HG02678 (cell line): ENCODE results near the gene CA12.

Source experiments
- ATAC-seq: cut with Tn5 transposase; IDR thresholded peaks from one replicate; pipeline ENCODE4 v1.9.1; 2021; ENCODE audit warnings: mild to moderate bottlenecking, moderate library complexity; ENCODE audit not compliant: unreplicated experiment

The CA12 gene

DNA sequence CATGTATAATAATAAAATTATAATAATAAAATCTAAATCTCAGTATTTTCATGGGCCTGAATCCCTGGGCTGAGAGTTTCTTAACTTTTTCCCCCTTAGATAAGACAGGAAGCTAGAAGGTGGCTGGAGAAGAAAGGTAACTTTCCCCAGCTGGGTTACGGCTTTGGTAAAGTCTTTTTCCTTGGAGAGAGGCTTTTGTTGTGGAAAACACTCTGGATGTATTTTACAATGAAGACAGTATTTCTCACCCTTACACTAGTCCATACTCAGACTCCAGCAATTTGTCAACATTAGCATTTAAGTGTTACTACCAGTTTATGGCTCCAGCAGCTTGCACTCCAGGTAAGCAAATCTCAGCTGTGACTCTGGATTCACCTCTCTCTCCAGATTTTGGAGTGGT lies 69.4 kb downstream of the CA12 start:
- ATAC-seq, result no peak

DNA sequence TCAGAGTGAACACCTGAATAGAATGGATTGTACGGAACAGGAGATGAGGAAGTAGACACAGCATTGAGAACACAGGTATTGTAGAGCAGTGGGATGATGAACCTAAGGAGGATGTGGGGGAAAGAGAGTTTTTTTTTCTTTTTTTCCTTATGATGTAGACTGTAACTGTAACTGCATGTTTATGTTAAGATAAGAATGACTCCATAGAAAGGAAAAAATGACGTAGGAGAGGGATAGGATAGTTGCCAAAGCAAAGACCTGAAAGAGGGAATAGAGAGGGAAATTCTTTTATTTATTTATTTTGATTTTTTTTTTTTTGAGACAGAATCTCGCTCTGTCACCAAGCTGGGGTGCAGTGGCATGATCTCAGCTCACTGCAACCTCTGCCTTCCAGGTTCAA lies 71.0 kb downstream of the CA12 start:
- ATAC-seq, result no peak

DNA sequence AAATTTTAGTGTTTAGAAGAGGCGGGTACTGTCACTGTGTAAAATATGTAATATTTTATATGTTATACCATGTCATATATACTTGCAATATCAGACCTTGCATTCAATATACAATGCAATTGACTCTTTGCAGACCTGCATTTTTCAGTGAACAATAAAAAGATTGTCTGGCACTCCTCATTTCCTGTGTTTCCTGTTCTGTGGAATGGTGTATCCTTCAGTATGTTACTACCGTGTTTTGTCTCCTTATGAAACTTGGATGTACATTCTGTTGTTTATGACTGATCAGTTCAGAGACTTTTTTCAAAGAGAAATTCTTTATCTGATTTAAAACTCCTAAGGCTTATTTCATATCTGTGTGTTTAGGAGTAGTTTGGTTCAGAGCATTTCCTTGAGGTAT lies 72.7 kb downstream of the CA12 start:
- no peak for ATAC-seq

DNA sequence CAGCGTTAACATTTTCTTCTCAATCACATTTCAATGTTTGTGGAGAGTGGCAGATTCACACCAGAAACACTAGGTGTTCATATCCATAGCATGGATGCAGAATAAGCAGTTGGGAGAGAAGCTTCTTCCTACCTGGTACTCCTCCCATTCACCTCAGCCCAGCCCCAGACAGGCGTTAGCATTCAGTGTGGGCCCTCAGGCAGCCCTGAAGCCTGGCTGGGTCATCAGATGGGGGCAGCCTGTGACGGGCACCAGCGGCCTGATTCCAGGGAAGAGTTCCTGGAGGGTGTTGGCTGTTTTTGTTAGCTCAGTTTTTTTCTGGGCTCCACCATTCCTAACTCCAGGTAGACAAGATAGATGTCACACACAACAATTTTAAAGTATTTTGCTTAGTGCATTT lies 73.2 kb downstream of the CA12 start:
- ATAC-seq, result no peak

DNA sequence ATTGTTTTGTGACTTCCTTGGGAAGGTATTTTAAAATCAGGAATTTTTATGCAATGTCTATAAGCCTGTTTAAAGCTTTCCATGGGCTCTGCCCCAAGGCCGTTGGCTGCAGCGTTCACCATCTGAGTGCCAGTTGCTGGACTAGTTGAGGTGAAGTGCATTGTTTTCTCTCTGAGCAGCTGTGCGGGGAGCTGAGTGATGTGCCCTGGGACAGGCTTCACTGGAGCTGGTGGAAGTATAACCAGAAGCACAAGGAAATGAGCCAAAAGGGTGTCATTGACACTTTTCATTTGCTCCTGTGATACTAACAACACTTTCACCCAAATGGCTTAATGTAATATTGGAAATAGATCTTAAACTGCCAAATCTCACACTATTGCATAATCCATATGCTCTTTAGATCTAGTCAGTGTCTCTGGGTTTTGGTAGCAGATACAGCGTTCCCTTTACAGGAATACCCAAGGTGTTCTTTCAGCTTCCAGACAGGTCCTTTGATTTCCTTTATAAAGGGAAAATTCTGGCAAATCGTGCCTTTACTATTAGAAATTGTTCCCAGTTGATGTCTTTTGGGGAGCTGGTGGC lies 75.1 kb downstream of the CA12 start:
- ATAC-seq, result no peak

DNA sequence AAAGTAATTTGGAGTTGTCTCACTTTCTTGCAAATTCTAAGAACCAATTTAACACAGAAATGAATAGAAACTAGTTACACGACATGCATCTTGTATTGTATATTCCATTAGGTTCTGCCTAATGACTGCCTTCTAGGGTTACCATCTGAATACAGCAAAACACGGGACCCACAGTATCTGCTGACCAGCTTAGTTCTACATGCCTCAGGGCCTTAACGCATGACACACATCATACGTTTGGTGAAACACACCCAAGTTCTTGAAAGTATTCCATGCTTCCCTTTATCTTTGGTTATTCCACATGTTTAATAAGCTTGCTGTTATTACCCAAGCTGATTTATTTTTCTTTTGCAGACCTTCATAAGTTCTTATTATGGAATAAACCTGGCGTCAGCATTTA lies 76.4 kb downstream of the CA12 start:
- no peak for ATAC-seq

DNA sequence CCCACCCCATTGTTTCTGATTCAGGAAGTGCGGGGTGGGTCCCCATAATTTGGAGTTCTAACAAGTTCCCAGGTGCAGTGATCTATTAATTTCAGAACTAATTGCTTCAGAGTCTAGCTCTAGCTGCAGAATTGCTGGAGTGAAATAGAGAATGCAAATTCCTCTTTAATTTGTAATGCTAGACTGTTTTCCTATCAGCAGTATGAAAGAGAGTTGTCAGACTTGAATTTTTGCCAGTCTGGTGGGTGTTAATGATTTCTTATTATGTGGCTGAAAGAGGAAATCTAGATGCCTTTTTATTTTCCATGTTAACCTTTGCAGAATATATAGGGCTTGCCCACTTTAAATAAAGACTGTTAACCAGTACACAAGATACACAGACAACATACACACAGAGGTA lies 80.6 kb downstream of the CA12 start:
- ATAC-seq, result no peak

DNA sequence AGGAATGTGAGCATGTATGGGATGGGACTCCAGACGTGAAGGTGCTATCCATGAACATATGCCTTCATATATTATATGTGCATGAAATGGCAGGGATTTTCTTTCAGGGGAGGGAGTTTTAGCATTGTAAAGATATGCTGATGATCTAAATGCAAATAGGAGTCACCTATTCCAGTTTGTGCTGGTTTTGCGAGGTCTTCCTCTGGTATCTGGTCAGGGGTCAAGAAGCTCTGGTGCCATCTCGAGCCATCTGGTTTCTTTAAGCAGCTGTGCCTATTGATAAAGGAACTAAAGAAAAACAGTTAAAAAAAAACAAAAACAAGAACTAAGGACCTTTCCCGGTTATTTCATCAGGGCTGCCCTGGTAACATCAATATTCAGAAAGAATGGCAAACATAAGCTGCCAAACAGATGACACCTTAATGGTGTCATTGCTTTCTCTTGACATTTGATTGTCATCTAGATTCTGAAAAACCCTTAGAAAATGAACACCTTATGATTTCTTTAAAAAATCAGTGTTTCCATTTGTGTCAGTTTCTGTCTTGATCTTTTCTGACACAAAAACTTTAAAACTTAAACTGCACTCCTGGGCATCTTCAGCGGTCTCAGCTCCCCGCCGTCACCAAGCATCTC lies 81.6 kb downstream of the CA12 start:
- no peak for ATAC-seq

DNA sequence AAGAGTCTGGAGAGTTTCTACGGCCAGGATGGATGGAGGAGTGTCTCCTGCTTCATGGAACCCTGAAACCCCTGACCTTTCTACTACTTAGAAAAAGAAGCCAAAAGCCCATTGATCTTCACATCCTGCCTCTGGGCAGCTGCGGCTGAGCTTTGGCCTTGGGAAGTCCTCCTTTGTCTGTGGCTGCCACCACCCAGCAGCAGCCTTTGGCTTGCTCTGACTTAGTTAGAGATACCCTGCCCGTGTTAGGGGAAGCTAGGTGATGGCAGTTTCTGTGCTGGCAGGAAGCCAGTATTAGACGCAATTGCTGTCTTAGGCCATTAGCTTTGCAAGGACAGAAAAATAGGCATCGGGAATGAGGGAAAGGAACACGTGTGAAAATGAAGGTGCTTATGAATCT lies 85.5 kb downstream of the CA12 start:
- no peak for ATAC-seq

DNA sequence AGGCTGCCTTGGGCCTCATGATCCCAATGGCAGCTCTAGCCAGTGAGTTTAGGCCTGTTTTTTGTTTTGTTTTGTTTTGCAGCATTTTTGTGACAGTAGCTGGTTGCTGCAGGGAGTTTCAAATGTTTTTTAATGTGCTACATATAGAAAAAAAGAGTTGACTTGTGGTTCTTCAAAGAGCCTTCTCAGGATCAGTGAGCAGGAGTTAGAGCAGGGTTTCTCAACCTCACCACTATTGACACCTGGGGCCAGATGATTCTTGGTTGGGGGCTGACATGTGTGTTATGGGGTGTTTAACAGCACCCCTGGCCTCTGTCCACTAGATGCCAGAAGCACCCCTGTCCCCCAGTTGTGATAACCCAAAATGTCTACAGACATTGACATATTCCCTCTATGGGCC lies 86.3 kb downstream of the CA12 start:
- ATAC-seq, result no peak

DNA sequence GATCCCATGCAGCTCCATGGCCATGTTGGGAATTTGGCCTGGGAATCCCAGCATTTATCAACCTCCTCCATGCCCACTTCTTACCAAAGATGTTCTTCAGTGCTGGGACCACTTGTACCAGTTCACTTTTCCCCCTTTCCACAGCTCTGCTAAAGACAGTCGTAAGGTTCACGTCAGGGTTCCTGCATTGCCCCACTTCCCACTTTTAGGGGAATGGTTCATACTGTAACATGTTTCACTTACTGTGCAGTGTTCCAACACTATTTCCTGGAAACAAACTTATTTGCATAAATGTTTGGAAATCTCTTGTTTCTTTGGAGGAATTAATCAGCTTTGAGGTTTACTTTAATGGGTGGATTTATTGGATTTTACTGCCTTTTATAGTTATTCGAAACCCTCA lies 87.3 kb downstream of the CA12 start:
- ATAC-seq, result no peak

DNA sequence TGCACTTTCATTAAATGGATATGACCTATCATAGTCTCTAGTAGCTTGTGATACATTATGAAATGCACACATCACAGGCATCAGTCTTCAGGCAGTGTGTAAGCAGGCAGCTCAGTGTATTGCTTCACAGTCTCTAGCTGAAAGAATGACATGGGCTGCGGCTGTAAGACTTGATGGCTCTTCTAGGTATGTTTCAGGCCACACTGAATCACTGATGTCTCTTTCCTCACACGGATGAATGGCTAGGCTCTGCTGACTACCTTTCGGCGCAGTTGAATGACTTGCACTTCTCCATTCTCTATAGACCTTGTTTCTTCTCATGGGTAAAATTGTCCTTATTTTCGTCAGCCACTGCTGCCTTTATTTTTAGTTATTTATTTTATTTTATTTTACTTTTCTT lies 88.9 kb downstream of the CA12 start:
- ATAC-seq, result no peak

DNA sequence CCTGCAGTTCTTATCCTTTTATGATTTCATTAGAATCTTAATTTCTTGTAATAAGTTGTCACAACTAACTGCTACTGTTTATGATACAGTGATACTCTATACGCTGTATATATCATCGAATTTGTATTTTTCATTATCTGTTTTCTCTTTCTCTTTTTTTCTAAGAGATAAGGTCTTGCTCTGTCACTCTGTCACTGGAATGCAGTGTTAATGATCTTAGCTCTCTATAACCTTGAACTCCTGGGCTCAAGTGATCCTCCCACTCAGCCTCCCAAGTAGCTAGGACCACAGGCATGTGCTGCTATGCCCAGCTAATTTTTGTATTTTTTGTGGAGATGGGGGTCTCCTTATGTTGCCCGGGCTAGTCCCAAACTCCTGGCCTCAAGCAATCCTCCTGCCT lies 89.4 kb downstream of the CA12 start:
- no peak for ATAC-seq

DNA sequence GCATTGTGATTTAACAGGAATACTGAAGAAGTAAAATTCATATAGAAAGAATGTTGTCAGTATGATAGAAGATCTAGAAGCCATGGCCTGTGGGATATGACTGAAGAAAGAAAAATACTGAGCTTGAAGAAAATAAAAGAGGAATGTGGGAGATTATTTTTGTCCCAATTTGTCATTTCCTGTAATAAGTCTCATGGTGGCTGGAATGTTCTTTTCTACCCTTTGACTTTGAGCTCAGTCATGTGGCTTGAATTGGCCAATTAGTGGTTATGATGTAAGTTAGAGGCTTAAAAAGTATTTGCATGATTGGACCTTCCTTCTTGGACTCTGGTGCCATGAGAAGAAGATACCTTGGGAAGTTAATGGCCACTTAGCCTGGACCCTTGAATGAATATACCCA lies 90.1 kb downstream of the CA12 start:
- ATAC-seq, result no peak

DNA sequence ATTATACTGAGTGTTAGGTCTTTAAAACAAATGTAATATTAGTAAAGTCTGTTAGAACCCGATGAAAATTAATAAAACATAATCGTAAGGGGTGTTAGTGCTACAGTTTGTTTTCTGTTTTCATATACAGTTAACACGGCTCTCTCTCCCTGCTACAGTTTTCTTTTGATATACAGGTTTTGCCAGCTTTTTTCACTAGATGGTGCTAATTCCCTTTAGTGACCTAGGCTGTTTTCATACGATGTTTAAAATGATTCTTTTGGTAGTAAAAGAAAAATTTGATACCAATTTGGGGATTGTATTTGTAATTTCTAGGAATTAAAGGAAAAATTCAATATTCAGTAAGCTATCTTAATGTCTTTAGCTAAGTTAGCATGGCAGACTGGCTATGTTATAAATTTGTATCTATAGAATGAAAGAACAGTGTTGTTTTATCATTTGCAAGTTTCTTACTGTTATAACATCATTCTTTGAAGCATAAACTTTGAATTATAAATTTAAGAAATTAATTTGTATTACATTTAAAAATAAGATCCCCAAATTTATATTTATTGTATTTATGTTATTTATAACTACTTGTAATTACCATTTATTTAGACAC lies 92.8 kb downstream of the CA12 start:
- no peak for ATAC-seq

DNA sequence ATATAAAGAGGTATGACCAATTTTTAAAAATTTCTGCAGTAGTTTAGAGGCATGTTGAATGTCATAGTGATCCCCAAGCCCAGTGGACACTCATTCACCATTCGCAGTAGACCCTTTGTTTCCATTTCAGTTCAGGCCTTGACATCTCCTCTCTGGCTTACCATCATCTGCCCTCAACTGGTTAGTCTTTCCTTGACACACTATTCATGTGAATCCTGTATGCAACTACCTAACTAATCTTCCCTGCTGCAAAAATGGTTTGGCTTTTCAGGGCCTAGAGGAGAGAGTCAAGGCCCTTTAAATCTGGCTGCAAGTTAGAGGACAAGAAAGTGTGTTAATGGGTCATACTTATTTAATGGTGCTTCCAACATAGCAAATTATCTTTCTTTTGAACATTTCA lies 93.3 kb downstream of the CA12 start:
- ATAC-seq, result no peak

DNA sequence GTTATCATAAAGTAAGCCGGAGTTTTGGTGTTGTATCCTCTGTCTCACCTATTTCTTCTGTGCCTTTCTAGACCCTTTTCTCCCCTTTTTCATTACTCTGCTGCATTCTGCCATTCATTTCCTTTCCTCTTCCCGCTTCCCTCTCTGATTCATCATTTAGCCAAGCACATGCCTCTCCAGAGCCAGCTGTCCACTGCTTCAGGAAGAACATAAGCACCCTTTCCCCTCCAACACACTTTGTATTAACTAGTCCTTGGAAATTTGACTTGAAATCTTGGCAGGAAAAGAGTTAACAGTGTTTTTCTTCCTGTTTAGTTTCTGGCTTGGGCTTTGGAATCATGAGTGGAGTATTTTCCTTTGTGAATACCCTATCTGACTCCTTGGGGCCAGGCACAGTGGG lies 94.5 kb downstream of the CA12 start:
- ATAC-seq, result no peak

DNA sequence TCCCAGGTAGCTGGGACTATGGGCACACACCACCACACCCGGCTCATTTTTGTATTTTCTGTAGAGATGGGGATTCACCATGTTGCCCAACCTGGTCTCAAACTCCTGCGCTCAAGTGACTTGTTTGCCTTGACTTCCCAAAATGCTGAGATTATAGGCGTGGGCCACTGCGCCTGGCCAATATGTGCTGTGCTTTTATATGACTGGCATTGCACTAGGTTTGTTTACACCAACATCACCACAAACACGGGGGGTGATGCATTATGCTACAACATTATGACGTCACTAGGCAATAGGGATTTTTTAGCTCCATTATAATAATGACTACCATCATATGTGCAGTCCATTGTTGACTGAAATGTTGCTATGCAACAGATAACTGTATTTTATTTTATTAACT lies 97.3 kb downstream of the CA12 start:
- no peak for ATAC-seq

DNA sequence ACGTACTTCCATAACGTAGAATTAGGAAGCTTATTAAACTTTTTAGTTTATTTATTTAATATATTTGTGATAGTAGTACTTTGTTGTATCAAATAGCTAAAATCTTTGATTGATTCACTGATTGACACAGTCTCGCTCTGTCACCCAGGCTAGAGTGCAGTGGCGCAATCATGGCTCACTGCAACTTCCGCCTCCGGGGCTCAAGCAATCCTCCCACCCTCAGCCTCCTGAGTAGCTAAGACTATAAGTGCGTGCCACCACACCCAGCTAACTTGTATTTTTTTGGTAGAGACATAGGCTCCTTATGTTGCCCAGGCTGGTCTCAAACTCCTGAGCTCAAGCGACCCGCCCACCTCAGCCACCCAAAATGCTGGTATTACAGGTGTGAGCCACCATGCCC lies 98.5 kb downstream of the CA12 start:
- no peak for ATAC-seq

DNA sequence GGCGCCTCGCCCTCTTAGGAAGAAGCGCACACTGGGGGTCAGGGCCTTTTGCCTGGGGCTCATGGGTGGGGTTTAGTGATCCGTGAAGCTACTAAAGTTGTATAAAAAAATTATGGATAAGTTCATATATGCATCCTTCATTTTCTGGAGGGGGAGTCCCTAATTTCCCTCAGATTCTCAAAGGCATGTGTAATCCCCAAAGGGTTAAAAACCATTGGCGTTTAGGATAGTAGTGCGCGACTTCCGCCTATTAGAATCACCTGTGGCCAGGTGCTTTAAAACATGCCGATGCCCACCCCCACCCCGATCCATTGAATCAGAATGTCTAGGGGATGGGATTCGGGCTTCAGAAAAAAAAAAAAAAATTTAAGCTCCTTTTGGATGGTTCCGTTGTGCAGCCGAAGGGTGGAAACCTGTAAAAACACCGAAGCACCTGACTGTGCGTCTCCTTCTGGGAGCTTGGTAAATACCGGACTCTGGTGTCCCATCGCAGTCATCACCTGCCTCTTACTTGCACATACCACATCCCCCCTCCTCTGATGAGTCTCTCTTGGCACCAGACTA lies 103.7 kb downstream of the CA12 start:
- ATAC-seq, result peak; percentile 23

DNA sequence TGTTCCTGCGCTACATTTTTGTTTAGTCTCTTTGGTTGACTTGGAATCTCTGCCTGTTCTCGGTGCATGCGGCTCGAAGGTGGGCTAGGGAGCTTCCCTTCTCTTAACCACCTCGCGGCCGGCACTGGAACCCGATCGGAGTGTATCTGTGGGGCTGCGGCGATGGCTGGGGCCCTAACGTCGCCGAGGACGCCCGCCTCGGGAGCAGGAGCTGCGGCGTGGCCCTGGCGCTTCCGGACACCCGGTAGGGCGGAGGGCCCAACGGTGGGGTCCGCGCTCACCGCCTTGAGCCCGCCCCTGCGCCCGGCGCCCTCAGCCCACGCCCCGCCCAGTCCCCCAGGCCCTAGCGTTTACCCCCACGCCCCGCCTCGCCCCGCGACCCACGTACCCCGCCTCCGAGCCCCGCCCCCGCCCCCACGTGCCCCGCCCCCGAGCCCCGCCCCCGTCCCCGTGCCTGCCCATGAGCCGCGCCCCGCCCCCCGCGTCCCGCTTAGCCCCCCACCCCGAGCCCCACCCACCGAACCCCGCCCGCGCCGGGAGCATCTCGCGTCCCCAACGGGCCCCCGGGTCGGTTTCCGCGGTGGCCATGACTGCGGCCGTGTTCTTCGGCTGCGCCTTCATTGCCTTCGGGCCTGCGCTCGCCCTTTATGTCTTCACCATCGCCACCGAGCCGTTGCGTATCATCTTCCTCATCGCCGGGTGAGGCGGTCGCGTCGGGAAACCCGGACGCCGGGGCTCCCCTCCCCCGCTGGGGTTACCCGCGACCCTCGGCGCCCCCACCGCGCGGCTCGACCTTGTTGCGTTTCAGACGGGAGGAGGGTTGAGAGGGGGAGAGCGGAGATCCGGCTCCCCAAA lies 104.4 kb downstream of the CA12 start, which contains the start of gene APH1B:
Gene APH1B, plus strand, starts transcription at position 568 of the 855 bp plus-strand sequence. Its CDS starts 19 bp downstream, at position 587.
- peak; percentile 85 for ATAC-seq
